ENCODE data around the gene NRL. TPM values are rescaled to one million over a fixed set of nuclear protein-coding genes. Genes with fewer than 3 reads are reported as not detected.

Gene NRL
- total RNA-seq, 1 donor from 2014 or later: 0.96 TPM

DNA sequence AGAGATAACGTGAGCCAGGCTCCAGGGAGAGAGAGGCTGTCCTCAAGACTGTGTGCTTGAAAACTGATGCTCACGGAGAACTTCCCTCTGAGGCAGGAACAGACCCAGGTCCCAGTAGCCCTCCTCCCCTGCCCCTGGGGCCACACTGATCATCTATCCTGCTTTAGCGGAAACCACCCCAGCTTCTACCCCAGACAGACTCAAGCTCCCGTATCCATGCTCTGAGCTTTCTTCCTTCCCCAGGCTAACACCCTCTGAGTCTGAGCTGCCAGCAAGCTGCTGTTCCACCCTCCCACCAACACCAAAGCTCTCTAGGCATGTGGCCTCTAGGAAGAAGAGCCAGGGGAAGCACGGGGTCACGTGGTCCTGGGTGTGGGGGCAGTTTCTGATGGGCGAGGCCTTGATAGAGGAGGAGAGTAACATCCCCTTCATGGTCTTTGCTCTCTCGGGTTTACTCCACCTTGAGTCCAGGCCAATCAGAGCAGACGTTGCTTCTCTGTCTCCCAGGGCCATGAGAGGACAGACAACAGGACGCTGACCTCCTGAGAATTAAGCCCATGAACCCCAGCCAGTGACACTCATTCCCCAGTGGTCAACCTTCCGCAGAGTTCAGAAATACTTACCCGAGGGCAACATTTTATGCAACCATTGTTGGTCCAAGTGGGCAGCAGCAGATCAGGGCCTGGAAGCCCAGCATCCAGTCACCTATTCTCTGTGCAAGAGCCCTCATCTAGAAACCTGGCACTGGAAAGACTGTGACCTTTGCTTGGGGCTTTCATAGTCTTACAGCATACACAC lies 19.3 kb downstream of the NRL start:
- DNase-seq: peak; percentile 84
- Mint-ChIP-seq H3K27me3 (no peaks in the 10 kb centered on the region), H3K4me3 (peak overlapping the region; percentile 94), H3K36me3 (ENCODE audit: low read depth) (peaks cover 32% of the 10 kb centered on the region), H3K27ac (peak overlapping the region; percentile 94), H3K4me1 (peaks cover 32% of the 10 kb centered on the region), H3K9me3 (no peaks in the 10 kb centered on the region)
- intact Hi-C loops (cut with micrococcal nuclease): loop anchor here (1.0 to 2.0 kb wide), 3 partner anchors 14 to 66 kb away; partner anchors contain the start of genes IRF9, PSME2 and RNF31

DNA sequence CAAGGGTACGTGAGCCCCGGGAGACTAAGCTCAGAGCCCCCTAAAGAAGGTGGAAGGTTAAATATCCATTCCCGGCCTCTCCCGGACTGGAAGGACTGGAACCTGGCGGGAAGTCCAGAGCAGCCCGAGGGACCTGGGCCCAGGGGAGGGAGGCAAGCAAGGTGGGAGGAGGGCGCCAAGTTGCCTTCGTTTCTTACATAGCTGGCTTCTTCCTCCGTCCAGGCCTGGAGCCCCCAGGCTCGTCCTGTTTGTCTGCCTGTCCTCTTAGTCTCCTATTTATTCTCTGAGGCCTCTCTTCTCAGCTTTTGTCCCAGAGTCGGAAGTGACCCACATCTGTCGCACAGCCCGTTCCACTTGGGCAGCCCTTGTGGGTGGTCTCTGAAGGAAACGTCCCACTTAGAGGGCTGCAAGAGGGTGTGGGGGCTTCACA lies 19.9 kb downstream of the NRL start:
- Mint-ChIP-seq H3K4me1 (peaks cover 34% of the 10 kb centered on the region), H3K27ac (peak overlapping the region; percentile 94), H3K9me3 (no peaks in the 10 kb centered on the region), H3K36me3 (ENCODE audit: low read depth) (peaks cover 27% of the 10 kb centered on the region), H3K4me3 (peak overlapping the region; percentile 94), H3K27me3 (no peaks in the 10 kb centered on the region)
- intact Hi-C loops (cut with micrococcal nuclease): loop anchor here (1.0 to 5.0 kb wide), 7 partner anchors 14 to 108 kb away; partner anchors contain the start of genes DCAF11, DHRS4L2, IRF9 and NRL
- peak; percentile 72 for DNase-seq

DNA sequence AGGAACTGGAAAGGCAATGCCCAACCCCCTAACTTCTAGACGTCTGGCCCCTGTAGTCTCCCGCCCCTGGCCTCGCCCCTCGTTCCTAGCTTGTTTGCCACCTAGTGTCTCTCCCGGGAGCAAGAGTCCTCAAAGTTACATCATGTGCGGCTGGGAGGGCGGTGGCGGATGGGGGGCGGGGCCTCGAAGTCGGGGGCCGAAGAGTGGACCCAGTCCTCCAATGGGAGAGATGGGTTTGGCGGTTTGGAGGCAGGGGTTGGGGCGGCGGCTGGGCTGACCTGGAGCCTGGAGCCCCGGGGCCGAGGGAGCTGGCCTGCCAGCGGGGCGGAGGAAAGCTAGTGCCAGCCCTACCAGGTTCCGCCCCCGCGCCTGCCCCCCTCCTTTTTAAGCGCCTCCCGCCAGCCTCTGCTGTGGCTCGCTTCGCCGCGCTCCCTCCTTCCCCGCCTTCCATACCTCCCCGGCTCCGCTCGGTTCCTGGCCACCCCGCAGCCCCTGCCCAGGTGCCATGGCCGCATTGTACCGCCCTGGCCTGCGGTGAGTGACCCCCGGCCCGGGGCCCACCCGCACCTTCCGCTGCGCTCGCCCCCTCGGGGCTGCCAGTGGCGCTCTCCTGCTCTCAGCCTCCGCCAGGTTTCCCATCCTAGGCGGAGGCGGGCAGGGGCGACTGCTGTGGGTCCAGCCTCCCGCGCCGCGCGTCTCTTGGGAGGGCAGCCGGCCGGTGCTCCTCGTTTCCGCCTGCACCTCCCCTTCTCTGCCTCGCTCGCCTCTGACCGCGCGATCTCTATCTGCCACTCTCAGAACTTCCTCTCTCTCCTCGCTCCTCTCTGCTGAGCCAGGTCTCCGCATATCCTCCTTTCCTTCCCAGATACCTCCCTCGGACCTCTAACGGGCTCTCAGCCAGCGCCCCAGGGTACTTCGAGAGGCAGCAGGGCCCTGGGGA lies 20.6 kb downstream of the NRL start, which contains the start of gene PCK2:
PCK2 (plus strand) TSS at position 411 of the 940 bp plus-strand sequence; CDS start at position 506, 95 bp downstream.
- peaks cover 34% of the 10 kb centered on the region for H3K4me1 Mint-ChIP-seq
- H3K27me3 Mint-ChIP-seq: no peaks in the 10 kb centered on the region
- peak within 1 kb of the TSS; percentile 94 for H3K27ac Mint-ChIP-seq
- no peaks in the 10 kb centered on the region for H3K9me3 Mint-ChIP-seq
- peak within 1 kb of the TSS; percentile 94 for H3K4me3 Mint-ChIP-seq
- DNase-seq: peak; percentile 93
- intact Hi-C loops (cut with micrococcal nuclease): loop anchor here (1.0 to 5.0 kb wide), 5 partner anchors 13 to 107 kb away; partner anchors contain the start of genes DCAF11, DHRS4L2, NRL and PSME2
- H3K36me3 Mint-ChIP-seq (ENCODE audit: low read depth): peaks cover 22% of the 10 kb centered on the region

DNA sequence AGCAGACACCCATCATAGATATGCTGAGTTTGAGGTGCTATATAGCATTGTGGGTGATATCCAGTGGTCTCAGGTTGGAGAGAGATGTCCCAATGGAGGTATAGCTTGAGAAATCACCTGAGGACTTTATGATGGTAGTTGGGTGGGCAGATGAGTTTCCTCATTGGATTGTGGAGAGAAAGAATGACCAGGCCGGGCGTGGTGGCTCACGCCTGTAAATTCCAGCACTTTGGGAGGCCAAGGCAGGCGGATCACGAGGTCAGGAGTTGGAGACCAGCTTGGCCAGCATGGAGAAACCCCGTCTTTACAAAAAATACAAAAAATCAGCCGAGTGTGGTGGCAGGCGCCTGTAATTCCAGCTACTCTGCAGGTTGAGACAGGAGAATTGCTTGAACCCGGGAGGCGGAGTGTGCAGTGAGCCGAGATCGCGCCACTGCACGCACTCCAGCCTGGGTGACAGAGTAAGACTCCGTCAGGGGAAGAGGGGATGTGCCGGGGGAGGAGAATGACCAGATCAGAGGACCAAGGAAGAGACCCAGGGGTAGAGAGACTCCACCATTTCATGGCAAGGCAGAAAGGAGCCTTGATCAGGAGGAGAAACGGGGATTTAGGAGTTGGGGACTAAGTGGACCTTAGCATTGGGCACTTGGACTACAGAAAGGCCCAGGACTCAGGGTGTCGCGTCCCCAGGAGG lies 21.4 kb downstream of the NRL start:
- intact Hi-C loops (cut with micrococcal nuclease): loop anchor here (5.0 kb wide), 1 partner anchor 106 kb away; the partner anchor contains the start of gene DHRS4L2
- no peaks in the 10 kb centered on the region for H3K9me3 Mint-ChIP-seq
- H3K36me3 Mint-ChIP-seq (ENCODE audit: low read depth): peaks cover 20% of the 10 kb centered on the region
- H3K27me3 Mint-ChIP-seq: no peaks in the 10 kb centered on the region
- peak overlapping the region; percentile 94 for H3K4me3 Mint-ChIP-seq
- peaks cover 34% of the 10 kb centered on the region for H3K4me1 Mint-ChIP-seq
- H3K27ac Mint-ChIP-seq: peak overlapping the region; percentile 94
- DNase-seq: no peak

DNA sequence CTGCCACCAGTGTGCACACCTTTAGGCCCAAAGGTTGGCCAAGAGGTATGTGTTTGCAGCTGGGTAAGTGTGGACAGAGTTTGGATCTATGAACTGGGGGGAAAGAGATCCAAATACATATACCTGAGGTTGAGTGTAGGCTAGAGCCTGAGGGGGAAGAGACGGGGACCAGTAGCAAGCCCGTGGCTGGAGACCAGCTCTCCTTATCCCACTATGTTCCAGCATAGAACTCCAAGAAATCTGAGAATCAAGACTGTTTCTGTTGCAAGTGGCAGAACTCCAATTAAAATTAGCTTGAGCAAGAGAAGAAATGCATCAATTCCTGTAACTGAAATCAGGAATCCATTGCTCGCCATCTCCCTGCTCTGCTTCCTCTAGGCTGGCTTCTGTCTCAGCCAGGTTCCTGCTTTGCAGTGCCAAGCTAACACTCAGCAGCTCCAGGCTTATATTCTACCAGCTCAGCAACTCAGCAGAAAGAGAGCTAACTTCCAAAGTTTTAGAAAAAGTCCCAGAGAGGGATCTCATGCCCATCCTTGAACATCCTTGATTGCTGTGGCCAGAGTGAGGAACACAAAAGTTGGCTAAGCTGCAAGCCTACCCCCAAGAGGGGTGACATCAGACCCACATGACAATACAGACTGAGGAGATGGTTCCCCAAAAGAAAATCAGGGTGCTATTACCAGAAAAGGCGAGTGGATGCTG lies 22.1 kb downstream of the NRL start:
- Mint-ChIP-seq H3K36me3 (ENCODE audit: low read depth) (peaks cover 16% of the 10 kb centered on the region), H3K4me1 (peaks cover 34% of the 10 kb centered on the region), H3K9me3 (no peaks in the 10 kb centered on the region), H3K4me3 (peak overlapping the region; percentile 94), H3K27ac (peak overlapping the region; percentile 94), H3K27me3 (no peaks in the 10 kb centered on the region)
- no peak for DNase-seq
- intact Hi-C loops (cut with micrococcal nuclease): loop anchor here (5.0 kb wide), 1 partner anchor 105 kb away; the partner anchor contains the start of gene DHRS4L2

DNA sequence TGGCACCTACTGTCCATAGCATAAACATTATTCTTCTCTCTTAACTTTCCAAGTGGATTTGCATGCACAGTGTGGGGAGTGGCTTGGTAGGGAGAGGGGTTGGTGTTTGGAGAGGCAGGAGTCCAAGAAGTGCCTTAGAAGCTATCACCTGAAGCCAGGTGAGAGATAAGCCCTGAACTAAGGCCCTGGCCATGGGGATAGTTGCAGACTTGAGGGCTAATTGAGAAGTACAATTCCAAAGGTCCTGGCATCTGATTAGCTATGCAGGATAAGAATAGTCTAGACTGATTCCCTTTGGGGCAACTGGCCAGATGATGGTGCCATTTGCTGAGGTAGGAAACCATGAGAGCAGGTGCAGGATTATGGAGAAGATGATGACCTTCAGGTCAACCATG lies 22.6 kb downstream of the NRL start:
- Mint-ChIP-seq H3K4me1 (peaks cover 34% of the 10 kb centered on the region), H3K9me3 (no peaks in the 10 kb centered on the region), H3K36me3 (ENCODE audit: low read depth) (peaks cover 16% of the 10 kb centered on the region), H3K27me3 (no peaks in the 10 kb centered on the region), H3K4me3 (peak overlapping the region; percentile 12), H3K27ac (peak overlapping the region; percentile 34)
- no peak for DNase-seq
- intact Hi-C loops (cut with micrococcal nuclease): loop anchor here (5.0 kb wide), 1 partner anchor 105 kb away; the partner anchor contains the start of gene DHRS4L2

DNA sequence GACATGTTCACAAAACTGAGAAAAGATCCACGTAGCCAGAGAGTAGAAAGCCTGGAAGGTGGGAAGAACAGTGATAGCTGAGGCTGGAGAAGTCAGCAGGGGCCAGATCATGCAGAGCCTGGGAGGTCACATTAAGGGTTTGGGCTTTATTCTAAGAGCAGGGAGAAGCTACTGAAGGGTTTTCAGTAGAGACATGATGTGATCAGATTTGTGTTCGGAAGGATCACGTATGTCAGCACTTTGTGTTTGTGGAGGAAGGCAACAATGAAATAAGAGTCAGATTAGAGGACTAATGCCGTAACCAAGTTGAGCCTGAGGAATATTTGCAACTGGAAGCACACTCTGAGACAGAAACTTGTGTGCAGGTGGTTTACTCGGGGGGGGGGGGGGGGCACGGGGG lies 24.9 kb downstream of the NRL start:
- no peaks in the 10 kb centered on the region for H3K27me3 Mint-ChIP-seq
- no peak overlapping the region for H3K4me3 Mint-ChIP-seq
- peaks cover 19% of the 10 kb centered on the region for H3K4me1 Mint-ChIP-seq
- peaks cover under 1% of the 10 kb centered on the region for H3K36me3 Mint-ChIP-seq (ENCODE audit: low read depth)
- H3K27ac Mint-ChIP-seq: no peak overlapping the region
- no peaks in the 10 kb centered on the region for H3K9me3 Mint-ChIP-seq
- intact Hi-C loops (cut with micrococcal nuclease): loop anchor here (1.0 to 5.0 kb wide), 4 partner anchors 32 to 103 kb away; partner anchors contain the start of gene DHRS4L2
- no peak for DNase-seq

DNA sequence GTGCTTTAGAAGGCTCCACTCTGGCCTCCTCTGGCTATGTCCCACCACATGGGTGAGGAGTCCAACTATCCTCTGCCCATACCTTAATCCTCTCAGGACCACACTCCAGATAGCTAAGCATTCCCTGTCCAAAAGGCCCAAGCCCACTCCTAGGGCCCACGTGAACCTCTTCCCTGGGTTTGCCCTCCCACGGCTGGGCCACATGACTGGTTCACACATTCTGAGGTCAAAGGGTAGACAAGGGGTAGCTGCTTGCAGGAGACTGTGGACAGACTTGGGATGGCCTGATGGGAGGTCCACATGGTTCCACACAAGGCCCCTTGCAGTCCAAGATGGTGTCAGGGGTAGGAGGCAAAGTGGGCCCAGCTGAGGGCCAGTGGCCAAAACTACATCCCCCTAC lies 26.7 kb downstream of the NRL start:
- no peaks in the 10 kb centered on the region for H3K36me3 Mint-ChIP-seq (ENCODE audit: low read depth)
- H3K27me3 Mint-ChIP-seq: no peaks in the 10 kb centered on the region
- no peak overlapping the region for H3K27ac Mint-ChIP-seq
- DNase-seq: no peak
- intact Hi-C loops (cut with micrococcal nuclease): no loop called here
- no peaks in the 10 kb centered on the region for H3K9me3 Mint-ChIP-seq
- no peak overlapping the region for H3K4me3 Mint-ChIP-seq
- peaks cover 13% of the 10 kb centered on the region for H3K4me1 Mint-ChIP-seq

DNA sequence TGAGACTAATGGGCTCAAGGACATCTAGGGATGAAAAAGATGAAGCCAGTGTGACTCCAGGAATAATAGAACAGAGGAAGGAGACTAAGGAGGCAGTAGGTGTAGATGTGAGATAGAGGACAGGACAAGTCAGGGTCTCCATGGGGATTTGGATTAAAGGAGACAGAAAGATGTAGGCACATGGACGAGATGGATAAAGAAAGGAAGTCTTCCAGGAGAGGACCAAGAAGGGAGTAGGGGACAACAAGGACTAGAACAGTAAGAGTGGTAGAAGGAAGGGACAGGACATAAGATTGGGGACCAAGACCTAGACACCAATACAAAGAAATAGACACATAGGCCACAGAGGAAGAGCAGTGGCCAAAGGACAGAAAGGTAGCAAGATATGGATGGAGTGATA lies 27.7 kb downstream of the NRL start:
- H3K27ac Mint-ChIP-seq: no peak overlapping the region

DNA sequence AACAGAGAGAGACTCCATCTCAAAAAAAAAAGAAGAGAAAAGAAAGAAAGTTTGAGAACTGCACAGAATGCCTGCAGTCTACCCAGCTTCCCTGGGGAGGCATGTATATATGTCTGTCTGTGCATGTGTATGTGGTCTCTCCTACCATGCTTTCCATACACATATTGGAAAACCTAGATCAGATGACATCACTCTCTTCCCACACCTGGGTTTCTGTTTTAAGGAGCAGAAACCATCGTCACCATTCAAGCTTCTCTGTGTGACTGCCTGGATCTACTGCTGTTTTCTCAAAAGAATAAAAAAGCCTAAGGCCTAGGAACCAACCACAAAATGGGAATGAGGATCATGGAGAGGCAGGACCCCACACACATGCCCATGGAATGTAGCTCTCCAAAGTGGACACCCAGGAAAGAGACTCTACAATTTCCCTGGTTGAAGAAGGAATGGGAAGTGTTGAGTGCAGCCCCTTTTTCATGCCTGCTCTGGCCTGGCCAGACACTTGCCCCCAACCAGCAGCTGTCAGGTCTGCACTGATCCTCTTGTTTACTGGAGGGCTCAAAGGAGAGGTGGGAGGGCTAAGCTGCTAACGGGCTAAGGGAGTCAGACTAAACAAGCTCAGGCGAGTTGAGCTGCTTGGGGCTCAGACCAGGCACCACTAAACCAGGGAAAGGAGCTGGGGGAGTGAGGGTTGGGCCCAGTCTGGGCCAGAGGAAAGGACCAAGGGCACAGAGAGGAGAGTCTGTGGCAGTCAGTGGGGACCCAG lies 28.4 kb downstream of the NRL start:
- Mint-ChIP-seq H3K4me1 (peaks cover 11% of the 10 kb centered on the region), H3K36me3 (ENCODE audit: low read depth) (no peaks in the 10 kb centered on the region), H3K27ac (no peak overlapping the region), H3K9me3 (no peaks in the 10 kb centered on the region), H3K4me3 (no peak overlapping the region), H3K27me3 (peaks cover 6% of the 10 kb centered on the region)
- intact Hi-C loops (cut with micrococcal nuclease): no loop called here
- no peak for DNase-seq

More for the DNA sequence above, 27.7 kb downstream of the NRL start:
- no peak for DNase-seq
- peaks cover 8% of the 10 kb centered on the region for H3K4me1 Mint-ChIP-seq
- intact Hi-C loops (cut with micrococcal nuclease): no loop called here
- no peak overlapping the region for H3K4me3 Mint-ChIP-seq
- H3K36me3 Mint-ChIP-seq (ENCODE audit: low read depth): no peaks in the 10 kb centered on the region
- H3K27me3 Mint-ChIP-seq: peaks cover 3% of the 10 kb centered on the region
- H3K9me3 Mint-ChIP-seq: no peaks in the 10 kb centered on the region

DNA sequence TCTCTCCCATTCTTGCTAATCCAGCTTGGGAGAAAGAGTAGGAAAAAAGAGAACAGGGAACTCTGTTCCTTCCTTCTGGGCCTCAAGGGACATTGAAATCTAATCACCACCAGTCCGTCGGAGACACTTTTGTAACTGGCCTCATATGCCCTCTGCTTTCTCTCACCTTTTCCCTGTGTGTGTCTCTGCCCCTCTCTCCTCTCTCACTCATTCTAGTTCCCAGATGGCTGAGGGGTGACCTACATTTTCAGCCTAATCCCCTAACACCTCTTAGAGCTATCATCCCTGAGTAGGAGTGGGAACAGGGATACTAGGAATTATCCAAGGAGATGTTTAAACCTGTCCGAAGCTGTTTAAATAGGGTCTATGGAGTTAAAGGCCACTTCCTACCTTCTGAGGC lies 29.5 kb downstream of the NRL start:
- no peak for DNase-seq
- H3K9me3 Mint-ChIP-seq: no peaks in the 10 kb centered on the region
- H3K27ac Mint-ChIP-seq: no peak overlapping the region
- H3K27me3 Mint-ChIP-seq: peaks cover 6% of the 10 kb centered on the region
- intact Hi-C loops (cut with micrococcal nuclease): no loop called here
- no peaks in the 10 kb centered on the region for H3K36me3 Mint-ChIP-seq (ENCODE audit: low read depth)
- no peak overlapping the region for H3K4me3 Mint-ChIP-seq
- peaks cover 13% of the 10 kb centered on the region for H3K4me1 Mint-ChIP-seq

DNA sequence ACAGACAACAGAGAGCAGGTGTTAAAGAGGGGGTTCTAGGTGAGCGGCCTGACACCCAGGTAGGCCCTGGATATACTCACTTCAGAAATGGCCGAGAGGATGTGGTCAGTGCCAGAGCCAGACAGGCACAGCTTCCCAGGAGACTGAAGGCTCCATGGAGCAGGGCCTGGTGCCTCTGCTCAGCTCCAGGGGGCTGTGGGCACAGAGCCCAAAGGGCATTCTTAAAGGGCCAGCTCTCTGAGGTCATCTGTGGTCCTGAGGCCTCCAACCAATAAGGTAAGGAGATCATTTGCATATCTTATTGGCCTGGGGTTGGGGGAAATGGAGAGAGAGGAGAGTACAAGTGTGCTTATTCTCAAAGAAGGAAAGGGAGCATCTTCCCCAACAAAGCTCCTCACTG lies 30.3 kb downstream of the NRL start:
- Mint-ChIP-seq H3K4me3 (no peak overlapping the region), H3K27ac (no peak overlapping the region), H3K27me3 (peaks cover 6% of the 10 kb centered on the region), H3K9me3 (no peaks in the 10 kb centered on the region), H3K4me1 (peaks cover 16% of the 10 kb centered on the region), H3K36me3 (ENCODE audit: low read depth) (no peaks in the 10 kb centered on the region)
- DNase-seq: no peak
- intact Hi-C loops (cut with micrococcal nuclease): no loop called here
